Immature natural killer cell (primary cell): Measurements from ENCODE around the gene DYDC2. TPM values are rescaled to one million over a fixed set of nuclear protein-coding genes. Genes with fewer than 3 reads are reported as not detected.

Experiments
- DNase-seq, 3 donors: peaks; one replicate each; pipeline ENCODE4 v3.0.0; 2022; ENCODE audit warnings: mixed read lengths in 1 of 3
- H3K27ac Mint-ChIP-seq, 6 donors: one replicate each; pipeline ENCODE4 v1.8.0; 2020; ENCODE audit warnings: mixed read lengths in 6 of 6, mild to moderate bottlenecking in 5 of 6, inconsistent platforms in 4 of 6, moderate library complexity in 3 of 6
- H3K27me3 Mint-ChIP-seq, 3 donors: one replicate each; pipeline ENCODE4 v1.8.0; 2020 to 2021; ENCODE audit warnings: low read depth in 3 of 3, mild to moderate bottlenecking in 3 of 3, mixed read lengths in 3 of 3, moderate library complexity in 3 of 3, inconsistent platforms in 1 of 3
- H3K36me3 Mint-ChIP-seq, 3 donors: one replicate each; pipeline ENCODE4 v1.8.0; 2020; ENCODE audit warnings: mixed read lengths in 3 of 3, inconsistent platforms in 2 of 3, mild to moderate bottlenecking in 2 of 3
- H3K4me1 Mint-ChIP-seq, 2 donors: one replicate each; pipeline ENCODE4 v1.8.0; 2020; ENCODE audit warnings: inconsistent platforms in 2 of 2, mild to moderate bottlenecking in 2 of 2, mixed read lengths in 2 of 2, moderate library complexity in 1 of 2
- H3K4me3 Mint-ChIP-seq, 5 donors: one replicate each; pipeline ENCODE4 v1.8.0; 2020; ENCODE audit warnings: mild to moderate bottlenecking in 5 of 5, mixed read lengths in 5 of 5, inconsistent platforms in 3 of 5, moderate library complexity in 3 of 5
- H3K9me3 Mint-ChIP-seq, 6 donors: one replicate each; pipeline ENCODE4 v1.8.0; 2020; ENCODE audit warnings: mild to moderate bottlenecking in 6 of 6, mixed read lengths in 6 of 6, inconsistent platforms in 4 of 6, moderate library complexity in 3 of 6
- polyA plus RNA-seq, 3 donors: library from polyadenylated mRNA; unstranded; fragments of 300-500 nt; fragmentation: Illumina TruSeq; gene quantifications; one replicate each; pipeline ENCODE4 v1.2.3, GENCODE V29; 2021

Gene DYDC2, protein sequence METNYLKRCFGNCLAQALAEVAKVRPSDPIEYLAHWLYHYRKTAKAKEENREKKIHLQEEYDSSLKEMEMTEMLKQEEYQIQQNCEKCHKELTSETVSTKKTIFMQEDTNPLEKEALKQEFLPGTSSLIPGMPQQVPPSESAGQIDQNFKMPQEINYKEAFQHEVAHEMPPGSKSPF
- polyA plus RNA-seq, result not detected

DNA sequence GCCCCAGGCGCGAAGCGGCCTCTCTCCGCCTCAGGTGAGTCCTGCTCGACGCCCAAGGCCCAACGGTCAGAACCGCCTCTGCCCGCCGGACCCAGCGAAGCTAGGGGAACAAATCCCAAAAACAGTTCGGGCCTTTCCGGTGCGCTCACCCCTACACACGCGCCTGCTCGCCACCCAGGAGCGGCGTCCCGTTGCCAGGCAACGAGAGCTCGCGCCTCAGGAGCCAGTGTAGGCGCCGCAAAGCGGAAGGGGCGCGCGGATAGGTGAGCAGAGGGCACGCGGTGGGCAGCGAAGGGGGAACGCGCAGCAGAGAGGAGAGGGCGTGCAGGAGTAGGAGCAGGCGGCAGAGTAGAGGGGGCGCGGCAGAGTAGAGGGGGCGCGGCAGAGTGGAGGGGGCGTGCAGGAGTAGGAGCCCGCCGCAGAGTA is at the start of gene DYDC2, which contains the start of gene DYDC1:
DYDC2 (plus strand) TSS at position 219 of the 426 bp plus-strand sequence. CDS start 5,663 bp downstream, outside the sequence.
DYDC1 (minus strand) TSS at position 193 of the 426 bp plus-strand sequence. CDS start 4,154 bp downstream, outside the sequence.
- no peaks in the 10 kb centered on the region for H3K9me3 Mint-ChIP-seq
- peaks cover 11 to 13% (median 11%) of the 10 kb centered on the region in 3 donors for H3K27me3 Mint-ChIP-seq
- peak; percentile 2 to 11 (median 4) for DNase-seq
- H3K36me3 Mint-ChIP-seq, result no peaks in the 10 kb centered on the region
- H3K4me1 Mint-ChIP-seq, result peaks cover 5 to 10% of the 10 kb centered on the region in 2 donors
- peak within 1 kb of the TSS in 4 of 5 donors; percentile 18 to 63 (median 43) for H3K4me3 Mint-ChIP-seq
- no peak within 1 kb of the TSS for H3K27ac Mint-ChIP-seq

DNA sequence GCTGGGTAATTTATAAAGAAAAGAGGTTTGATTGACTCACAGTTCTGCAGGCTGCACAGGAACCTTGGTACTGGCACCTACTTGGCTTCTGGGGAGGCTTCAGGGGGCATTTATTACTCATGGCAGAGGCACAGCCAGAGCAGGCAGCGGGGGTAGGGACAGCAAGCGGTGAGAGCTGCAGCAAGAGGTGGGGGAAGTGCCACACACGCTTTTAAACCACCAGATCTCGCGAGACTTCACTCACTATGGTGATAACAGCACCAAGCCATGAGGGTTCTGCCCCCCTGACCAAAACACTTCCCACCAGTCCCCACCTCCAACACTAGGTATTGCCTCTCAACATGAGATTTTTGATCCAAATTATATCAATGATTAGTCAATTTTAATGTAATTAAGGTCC is 43.1 kb upstream of the DYDC2 start:
- H3K27ac Mint-ChIP-seq, result no peak overlapping the region
- H3K9me3 Mint-ChIP-seq, result no peaks in the 10 kb centered on the region
- no peak overlapping the region for H3K4me3 Mint-ChIP-seq
- H3K36me3 Mint-ChIP-seq, result no peaks in the 10 kb centered on the region
- no peak for DNase-seq
- peaks cover 0 to 7% (median 5%) of the 10 kb centered on the region in 3 donors for H3K27me3 Mint-ChIP-seq
- H3K4me1 Mint-ChIP-seq, result no peaks in the 10 kb centered on the region

DNA sequence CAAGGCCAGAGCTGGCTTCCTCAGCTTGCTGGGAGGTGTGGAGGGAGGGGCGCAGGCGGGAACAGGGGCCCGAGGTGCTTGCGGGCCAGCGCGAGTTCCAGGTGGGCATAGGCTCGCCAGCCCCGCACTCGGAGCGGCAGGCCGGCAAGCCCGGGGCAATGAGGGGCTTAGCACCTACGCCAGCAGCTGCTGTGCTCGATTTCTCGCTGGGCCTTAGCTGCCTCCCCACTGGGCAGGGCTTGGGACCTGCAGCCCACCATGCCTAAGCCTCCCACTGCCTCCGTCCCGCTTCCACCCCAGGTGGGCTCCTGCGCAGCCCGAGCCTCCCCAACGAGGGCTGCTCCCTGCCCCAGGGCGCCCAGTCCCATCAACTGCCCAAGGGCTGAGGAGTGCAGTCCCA is 41.2 kb upstream of the DYDC2 start:
- Mint-ChIP-seq H3K27ac (no peak overlapping the region), H3K4me3 (no peak overlapping the region), H3K9me3 (no peaks in the 10 kb centered on the region), H3K4me1 (no peaks in the 10 kb centered on the region), H3K27me3 (peaks cover 2 to 8% (median 6%) of the 10 kb centered on the region in 3 donors), H3K36me3 (no peaks in the 10 kb centered on the region)
- DNase-seq, result no peak

DNA sequence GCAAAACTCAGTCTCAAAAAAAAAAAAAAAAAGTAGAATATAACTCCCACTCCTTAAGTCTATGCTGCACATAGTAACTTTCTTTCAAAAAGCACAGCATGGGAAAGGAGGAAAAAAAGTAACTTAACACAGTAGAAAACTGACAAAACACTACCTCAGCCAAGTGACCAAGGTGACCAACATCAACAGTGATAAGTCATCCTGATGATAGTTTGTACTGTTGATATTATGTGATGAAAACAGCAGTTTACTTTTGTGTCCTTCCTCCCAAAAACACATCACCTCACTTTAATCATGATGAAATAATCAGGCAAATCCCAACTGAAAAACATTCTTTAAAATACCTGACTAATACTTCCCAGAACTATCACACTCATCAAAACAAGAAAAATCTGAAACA is 37.8 kb upstream of the DYDC2 start:
- Mint-ChIP-seq H3K4me1 (no peaks in the 10 kb centered on the region), H3K9me3 (no peaks in the 10 kb centered on the region), H3K27ac (no peak overlapping the region), H3K4me3 (no peak overlapping the region), H3K27me3 (peaks cover 3 to 8% (median 4%) of the 10 kb centered on the region in 3 donors), H3K36me3 (no peaks in the 10 kb centered on the region)
- no peak for DNase-seq

DNA sequence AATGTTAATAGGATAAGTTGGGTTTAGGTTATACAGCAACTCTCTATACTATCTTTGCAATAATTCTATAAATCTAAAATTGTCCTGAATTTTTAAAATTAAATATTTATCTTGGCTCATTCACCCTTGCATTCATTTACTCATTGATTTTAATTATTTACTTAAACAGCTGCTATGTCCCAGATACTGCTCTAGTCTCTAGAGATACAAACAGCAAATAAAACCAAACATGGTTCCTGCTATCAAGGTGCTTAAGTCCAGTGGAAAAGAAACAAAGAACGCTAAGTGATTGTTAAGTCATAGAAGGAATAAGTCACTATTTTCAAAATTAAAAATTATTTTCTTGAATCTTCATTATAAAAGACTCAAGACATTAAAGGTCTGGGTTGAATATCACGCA is 37.3 kb upstream of the DYDC2 start:
- H3K4me3 Mint-ChIP-seq, result no peak overlapping the region
- H3K27me3 Mint-ChIP-seq, result peaks cover 4 to 8% (median 6%) of the 10 kb centered on the region in 3 donors
- H3K9me3 Mint-ChIP-seq, result no peaks in the 10 kb centered on the region
- H3K4me1 Mint-ChIP-seq, result no peaks in the 10 kb centered on the region
- no peak overlapping the region for H3K27ac Mint-ChIP-seq
- no peak for DNase-seq
- no peaks in the 10 kb centered on the region for H3K36me3 Mint-ChIP-seq

DNA sequence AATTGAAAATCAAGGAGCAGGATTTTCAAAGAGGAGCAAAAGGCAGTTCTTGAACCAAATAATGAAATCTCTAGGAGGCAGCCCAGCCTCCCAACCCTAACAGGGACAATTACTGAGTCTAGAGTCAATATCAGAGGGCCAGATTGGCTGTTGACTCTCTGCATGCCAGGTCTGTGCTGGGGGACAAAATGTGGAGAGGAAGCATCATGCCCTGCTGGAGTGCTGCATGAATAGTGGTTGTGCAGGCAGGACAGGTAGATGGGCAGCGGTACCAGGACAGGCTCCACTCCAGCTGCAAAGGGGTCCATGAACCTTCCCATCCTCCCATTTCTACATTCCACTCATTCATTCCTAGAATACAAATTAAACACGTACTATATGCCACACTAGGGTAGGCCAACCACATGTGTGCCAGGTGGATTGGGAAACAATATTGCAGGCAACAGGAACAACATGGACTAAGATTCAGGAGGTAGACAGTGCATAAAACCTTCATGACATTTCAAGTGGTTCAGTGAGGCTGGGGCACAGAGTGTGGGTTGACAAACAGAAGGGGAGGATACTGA is 36.8 kb upstream of the DYDC2 start:
- no peaks in the 10 kb centered on the region for H3K36me3 Mint-ChIP-seq
- H3K27me3 Mint-ChIP-seq, result peaks cover 4 to 8% (median 6%) of the 10 kb centered on the region in 3 donors
- no peaks in the 10 kb centered on the region for H3K4me1 Mint-ChIP-seq
- no peak overlapping the region for H3K4me3 Mint-ChIP-seq
- H3K9me3 Mint-ChIP-seq, result no peaks in the 10 kb centered on the region
- H3K27ac Mint-ChIP-seq, result no peak overlapping the region
- DNase-seq, result no peak

DNA sequence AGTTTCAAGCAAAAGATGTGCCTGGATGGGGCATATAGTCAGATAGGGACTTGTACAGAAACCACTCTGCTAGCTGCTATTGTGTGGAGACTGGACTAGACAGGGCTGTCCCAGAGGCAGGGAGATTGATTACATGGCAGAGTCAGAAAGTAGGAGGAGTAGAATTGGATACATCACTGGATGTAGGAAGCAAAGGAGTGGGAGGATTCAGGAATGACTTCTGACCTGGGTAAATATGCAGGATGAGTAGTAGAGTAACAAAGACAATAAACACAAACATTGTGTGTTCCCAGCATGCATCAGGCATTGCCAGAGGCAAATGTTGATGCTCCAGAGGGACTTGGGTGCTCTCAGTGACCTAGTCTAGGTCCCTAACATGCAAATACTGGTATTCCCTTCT is 36.2 kb upstream of the DYDC2 start:
- H3K27me3 Mint-ChIP-seq, result peaks cover 4 to 8% (median 6%) of the 10 kb centered on the region in 3 donors
- no peak overlapping the region for H3K4me3 Mint-ChIP-seq
- H3K9me3 Mint-ChIP-seq, result no peaks in the 10 kb centered on the region
- DNase-seq, result no peak
- no peaks in the 10 kb centered on the region for H3K4me1 Mint-ChIP-seq
- H3K36me3 Mint-ChIP-seq, result no peaks in the 10 kb centered on the region
- no peak overlapping the region for H3K27ac Mint-ChIP-seq

DNA sequence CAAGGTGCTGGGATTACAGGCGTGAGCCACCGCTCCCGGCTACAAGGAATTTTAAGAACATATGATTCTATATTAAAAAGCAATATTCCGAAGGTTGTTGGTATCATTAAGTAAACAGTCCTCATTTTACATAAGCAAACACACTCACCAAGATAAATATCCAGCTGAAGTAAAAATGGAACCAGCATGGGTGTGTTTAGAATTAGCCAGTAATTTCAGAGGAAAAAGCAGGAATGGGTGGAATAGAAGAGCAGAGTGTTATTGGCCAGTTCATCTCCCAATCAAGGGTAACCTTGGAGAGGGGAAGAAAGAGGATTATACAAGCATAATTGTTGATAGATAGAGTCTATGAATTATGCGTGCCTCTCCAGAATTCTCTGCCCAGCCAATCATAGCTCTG is 35.4 kb upstream of the DYDC2 start:
- no peak for DNase-seq
- Mint-ChIP-seq H3K4me1 (no peaks in the 10 kb centered on the region), H3K4me3 (no peak overlapping the region), H3K27ac (no peak overlapping the region), H3K36me3 (no peaks in the 10 kb centered on the region), H3K9me3 (no peaks in the 10 kb centered on the region), H3K27me3 (peaks cover 4 to 7% (median 6%) of the 10 kb centered on the region in 3 donors)

DNA sequence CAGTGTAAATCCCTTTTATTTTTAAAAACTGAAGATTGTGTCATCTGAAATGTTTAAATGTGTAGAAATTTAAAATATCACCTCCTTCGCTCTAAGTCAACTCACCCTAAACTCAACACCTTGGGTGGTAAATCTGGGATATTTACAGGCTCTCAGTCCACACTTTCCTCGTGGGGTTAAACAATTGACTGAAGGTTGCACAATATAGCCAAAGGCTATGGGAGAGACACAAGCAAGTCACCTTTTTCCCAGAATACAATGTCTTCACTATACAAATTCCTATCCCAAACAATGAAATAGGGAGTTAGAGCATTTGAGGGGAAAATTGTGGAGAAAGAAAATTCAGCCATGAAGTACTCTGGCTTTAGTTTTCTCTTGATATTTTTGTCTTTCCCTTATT is 34.4 kb upstream of the DYDC2 start:
- Mint-ChIP-seq H3K4me1 (no peaks in the 10 kb centered on the region), H3K27ac (no peak overlapping the region), H3K27me3 (peaks cover 4 to 8% (median 6%) of the 10 kb centered on the region in 3 donors), H3K36me3 (no peaks in the 10 kb centered on the region), H3K4me3 (no peak overlapping the region), H3K9me3 (no peaks in the 10 kb centered on the region)
- DNase-seq, result no peak

DNA sequence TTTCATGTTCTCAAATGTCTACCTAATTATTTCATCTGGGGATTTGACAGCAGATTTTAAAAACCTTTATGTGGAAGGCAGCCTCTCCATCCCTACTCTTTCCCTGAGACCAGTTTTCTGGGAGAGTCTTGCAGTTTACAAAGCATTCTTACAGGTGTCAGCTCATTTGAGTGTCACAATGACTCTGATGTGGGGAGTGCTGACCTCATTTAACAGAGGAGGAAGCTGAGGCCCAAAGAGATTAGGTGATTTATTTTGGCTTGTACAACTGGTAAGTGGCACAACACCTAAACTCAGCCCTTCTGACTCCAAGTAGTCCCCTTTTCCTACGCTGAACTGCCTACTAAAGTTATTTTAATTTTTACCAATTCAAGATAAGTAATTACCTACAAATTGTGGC is 33.9 kb upstream of the DYDC2 start:
- Mint-ChIP-seq H3K4me3 (no peak overlapping the region), H3K36me3 (no peaks in the 10 kb centered on the region), H3K27ac (no peak overlapping the region), H3K27me3 (peaks cover 4 to 8% (median 6%) of the 10 kb centered on the region in 3 donors), H3K4me1 (no peaks in the 10 kb centered on the region), H3K9me3 (no peaks in the 10 kb centered on the region)
- no peak for DNase-seq

DNA sequence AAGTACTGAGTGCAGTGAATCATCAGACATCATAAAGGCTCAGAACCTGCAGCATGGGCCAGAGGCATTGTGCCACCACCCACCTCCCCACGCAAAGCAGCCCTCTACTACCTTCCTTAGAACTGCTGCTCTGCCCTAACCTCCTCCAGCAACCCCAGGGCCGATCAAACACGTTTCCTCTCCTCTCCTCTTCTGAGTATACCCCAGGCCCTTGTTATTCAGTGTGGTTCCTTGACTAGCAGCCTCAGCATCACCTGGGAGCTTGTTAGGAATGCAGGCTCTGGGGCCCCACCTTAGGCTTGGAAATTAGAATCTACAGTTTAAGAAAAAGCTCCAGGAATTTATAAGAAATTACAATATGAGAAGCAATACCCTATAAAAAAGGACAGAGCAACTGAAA is 33.3 kb upstream of the DYDC2 start:
- peaks cover 2 to 8% (median 5%) of the 10 kb centered on the region in 3 donors for H3K27me3 Mint-ChIP-seq
- H3K27ac Mint-ChIP-seq, result no peak overlapping the region
- H3K9me3 Mint-ChIP-seq, result no peaks in the 10 kb centered on the region
- H3K4me3 Mint-ChIP-seq, result no peak overlapping the region
- no peaks in the 10 kb centered on the region for H3K36me3 Mint-ChIP-seq
- no peaks in the 10 kb centered on the region for H3K4me1 Mint-ChIP-seq
- no peak for DNase-seq

DNA sequence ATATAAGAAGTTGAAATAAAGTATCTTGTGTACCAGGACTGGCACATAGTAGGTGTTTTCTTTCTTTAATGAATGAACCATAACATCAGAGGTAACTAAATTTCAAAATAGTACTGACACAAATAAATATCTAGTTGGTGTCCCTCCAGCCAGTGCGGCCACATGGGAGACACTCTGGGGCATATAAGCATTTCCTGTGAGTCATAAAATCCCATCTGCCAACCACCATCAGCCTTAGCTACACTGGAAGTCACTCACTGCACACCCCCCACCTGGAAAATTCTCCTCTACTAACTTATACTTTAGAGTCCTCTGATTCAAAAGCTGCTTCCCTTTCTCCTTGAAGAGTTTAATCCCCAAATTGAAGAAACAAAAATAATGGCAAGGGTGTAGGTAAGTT is 32.5 kb upstream of the DYDC2 start:
- H3K36me3 Mint-ChIP-seq, result no peaks in the 10 kb centered on the region

DNA sequence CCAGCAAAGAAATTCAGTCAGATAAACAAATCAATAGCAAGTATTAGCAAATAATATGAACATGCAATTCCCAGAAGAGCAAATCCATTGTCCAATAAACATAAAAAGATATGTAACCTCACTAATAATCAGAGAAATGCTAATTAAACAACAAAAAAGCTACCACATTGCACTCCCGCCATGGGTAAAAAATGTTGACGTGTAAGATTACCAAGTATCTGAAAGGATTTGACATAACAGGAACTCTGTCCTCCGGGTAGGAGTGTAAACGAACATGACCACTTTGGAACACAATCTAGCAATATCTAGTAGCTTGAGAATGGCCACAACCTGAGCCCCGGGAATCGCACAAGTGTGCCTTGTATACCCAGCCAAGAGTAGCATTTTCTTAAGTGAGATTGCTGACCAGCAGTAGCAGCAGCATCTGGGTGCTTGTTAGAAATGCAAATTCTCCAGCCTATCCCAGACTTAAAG is 31.7 kb upstream of the DYDC2 start:
- Mint-ChIP-seq H3K4me3 (no peak overlapping the region), H3K27ac (no peak overlapping the region), H3K4me1 (no peaks in the 10 kb centered on the region), H3K9me3 (no peaks in the 10 kb centered on the region), H3K27me3 (peaks cover 2 to 8% (median 5%) of the 10 kb centered on the region in 3 donors), H3K36me3 (no peaks in the 10 kb centered on the region)
- DNase-seq, result no peak

More for the DNA sequence above, 32.5 kb upstream of the DYDC2 start:
- Mint-ChIP-seq H3K27ac (no peak overlapping the region), H3K27me3 (peaks cover 2 to 8% (median 5%) of the 10 kb centered on the region in 3 donors), H3K4me3 (no peak overlapping the region), H3K4me1 (no peaks in the 10 kb centered on the region), H3K9me3 (no peaks in the 10 kb centered on the region)
- no peak for DNase-seq

DNA sequence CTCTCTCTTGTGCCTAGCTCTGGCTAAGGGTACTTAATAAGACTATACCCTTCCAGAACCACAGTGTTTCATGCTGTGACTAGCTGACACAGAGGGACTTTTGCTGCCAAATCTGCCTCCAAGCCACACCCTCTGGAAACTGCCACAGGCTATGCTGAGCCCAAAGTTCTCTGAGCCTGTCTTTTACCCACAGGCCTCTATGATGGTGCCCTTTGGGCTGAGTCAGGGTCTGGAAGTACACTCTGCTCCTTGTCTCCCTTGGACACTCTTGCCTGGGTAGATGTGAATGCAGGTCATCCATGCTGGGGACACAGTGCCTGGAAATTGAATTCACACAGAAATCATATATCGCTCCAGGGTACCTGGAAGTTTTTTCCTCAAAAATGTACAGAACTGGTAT is 22.6 kb upstream of the DYDC2 start:
- no peak overlapping the region for H3K4me3 Mint-ChIP-seq
- H3K36me3 Mint-ChIP-seq, result no peaks in the 10 kb centered on the region
- no peaks in the 10 kb centered on the region for H3K27me3 Mint-ChIP-seq
- no peak for DNase-seq
- H3K4me1 Mint-ChIP-seq, result no peaks in the 10 kb centered on the region
- no peak overlapping the region for H3K27ac Mint-ChIP-seq
- no peaks in the 10 kb centered on the region for H3K9me3 Mint-ChIP-seq

DNA sequence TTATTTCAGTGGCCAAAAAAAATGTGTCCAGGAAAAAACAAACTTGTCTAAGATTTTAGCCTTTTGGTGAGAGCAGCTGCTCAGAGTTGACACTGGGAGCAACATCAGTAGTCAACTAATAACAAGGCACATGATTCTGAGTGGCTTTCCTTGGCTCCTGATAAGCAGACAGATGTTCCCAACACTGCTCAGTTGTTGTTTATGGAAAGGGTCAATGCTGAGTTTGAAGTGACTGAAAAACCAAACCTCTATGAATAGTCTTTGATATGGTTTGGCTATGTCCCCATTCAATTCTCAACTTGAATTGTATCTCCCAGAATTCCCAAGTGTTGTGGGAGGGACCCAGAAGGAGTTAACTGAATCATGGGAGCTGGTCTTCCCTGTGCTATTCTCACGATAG is 12.3 kb upstream of the DYDC2 start:
- Mint-ChIP-seq H3K27me3 (peaks cover 0 to 2% (median 0%) of the 10 kb centered on the region in 3 donors), H3K36me3 (no peaks in the 10 kb centered on the region), H3K27ac (no peak overlapping the region), H3K9me3 (no peaks in the 10 kb centered on the region), H3K4me1 (no peaks in the 10 kb centered on the region), H3K4me3 (no peak overlapping the region)
- no peak for DNase-seq
